Thyroid gland (tissue), 4 donors: Measurements from ENCODE around the gene ZNF322. TPM values are rescaled to one million over a fixed set of nuclear protein-coding genes. Genes with fewer than 3 reads are reported as not detected.

Experiments
- DNase-seq, 2 donors: peaks; one replicate each; pipeline ENCODE4 v3.0.0-alpha.2; 2019
- H3K27ac ChIP-seq, 3 donors: fragments of 200-600 bp; sonication (generic); 1 replicate in 2 of 3; 2 replicates in 1 of 3; pipeline ENCODE4 v1.5.1; 2016 to 2019; ENCODE audit warnings: mild to moderate bottlenecking in 1 of 3, moderate library complexity in 1 of 3
- H3K27me3 ChIP-seq: fragments of 200-600 bp; sonication (generic); one replicate; pipeline ENCODE4 v1.5.1; 2019
- H3K36me3 ChIP-seq, 2 donors: fragments of 200-600 bp; sonication (generic); one replicate each; pipeline ENCODE4 v1.5.1; 2016 to 2019
- H3K4me1 ChIP-seq, 2 donors: fragments of 200-600 bp; sonication (generic); one replicate each; pipeline ENCODE4 v1.5.1; 2017 to 2019
- H3K4me3 ChIP-seq, 3 donors: fragments of 200-600 bp; sonication (generic); replicated peaks in 1 of 3; 1 replicate in 2 of 3; 2 replicates in 1 of 3; pipeline ENCODE4 v1.5.1; 2016; ENCODE audit warnings: mild to moderate bottlenecking in 1 of 3
- H3K9me3 ChIP-seq: fragments of 200-600 bp; sonication (generic); one replicate; pipeline ENCODE4 v1.5.1; 2017
- CTCF ChIP-seq, 6 experiments: fragments of 200-600 bp in 3 of 6; fragments of 450-650 bp in 3 of 6; sonication (generic) in 3 of 6; IDR thresholded peaks; one replicate each; pipeline ENCODE4 v1.5.1; 2016 to 2019; ENCODE audit warnings: antibody characterized with exemption in 6 of 6, mild to moderate bottlenecking in 2 of 6, inconsistent platforms in 1 of 6, moderate library complexity in 1 of 6
- POLR2A ChIP-seq, 2 donors: fragments of 450-650 bp; IDR thresholded peaks; one replicate each; pipeline ENCODE4 v1.6.1; 2017; ENCODE audit warnings: antibody characterized with exemption in 2 of 2, mild to moderate bottlenecking in 2 of 2, moderate library complexity in 1 of 2
- WGBS, 2 donors: methylation state at CpG; one replicate each; pipeline ENCODE4 v1.1.5; 2017; 5-methylcytosine and 5-hydroxymethylcytosine counted together
- intact Hi-C: fragments of 100-400 bp; cut with DNase I; formaldehyde crosslinking; loops from one replicate; pipeline ENCODE4 v1.15.1; 2023
- total RNA-seq, 4 donors: library from RNA; depleted of rRNA; stranded (reverse); fragments of >200 nt; gene quantifications; one replicate each; pipeline ENCODE4 v1.2.3, GENCODE V29; 2016

ZNF322 gene
- total RNA-seq, 4 donors from 2014 or later = 19.3 to 40.4 (median 22.1) TPM

DNA sequence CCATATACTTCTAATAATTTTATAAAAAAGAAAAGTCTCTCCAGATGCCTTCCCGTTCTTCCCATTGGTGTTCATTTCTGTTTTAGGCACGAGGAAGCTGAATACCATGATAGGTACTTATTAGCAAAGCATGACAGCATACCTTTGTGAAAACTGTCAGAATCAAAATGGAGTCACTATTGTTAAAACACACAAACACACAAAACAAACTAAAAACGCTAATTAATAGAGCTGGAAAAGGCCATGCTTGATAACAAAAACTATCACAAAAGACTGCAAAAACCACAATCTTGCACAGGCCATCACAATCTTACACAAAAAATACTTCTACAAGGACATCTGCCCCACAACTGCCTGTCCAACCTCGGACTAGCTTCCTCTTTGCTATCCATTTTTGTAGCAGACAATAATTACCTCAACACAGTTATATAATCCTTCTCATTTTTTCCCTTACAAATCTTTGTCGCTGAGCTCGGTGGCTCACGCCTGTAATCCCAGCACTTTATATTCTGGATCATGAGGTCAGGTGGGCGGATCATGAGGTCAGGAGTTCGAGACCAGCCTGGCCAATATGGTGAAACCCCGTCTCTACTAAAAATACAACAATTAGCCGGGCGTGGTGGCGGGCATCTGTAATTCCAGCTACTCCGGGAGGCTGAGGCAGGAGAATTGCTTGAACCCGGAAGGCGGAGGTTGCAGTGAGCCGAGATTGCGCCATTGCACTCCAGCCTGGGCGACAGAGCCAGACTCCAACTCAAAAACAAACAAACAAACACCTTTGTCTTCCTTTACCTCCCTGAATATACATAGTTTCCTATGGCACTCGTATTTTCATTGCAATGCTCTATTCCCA is 66.0 kb downstream of the ZNF322 start:
- H3K27me3 ChIP-seq = peaks cover 8% of the 10 kb centered on the region

GRCh38 chr6:26592649-26593048 is 66.9 kb downstream of the ZNF322 start:
- no peak overlapping the region for H3K27ac ChIP-seq
- 60 to 61% methylated on average over 4 of the region's 4 CpGs for WGBS, 2 donors
- no peaks in the 10 kb centered on the region for H3K9me3 ChIP-seq
- no peak for DNase-seq
- no peaks in the 10 kb centered on the region for H3K36me3 ChIP-seq
- H3K27me3 ChIP-seq = peaks cover 8% of the 10 kb centered on the region
- peaks cover 2 to 12% of the 10 kb centered on the region in 2 donors for H3K4me1 ChIP-seq
- intact Hi-C loops = no loop called here
- no peak overlapping the region for H3K4me3 ChIP-seq
- no peak for TF ChIP-seq POLR2A (IDR thresholded peaks at IDR 0.05)
- TF ChIP-seq CTCF (IDR thresholded peaks at IDR 0.05) = no peak

More for the DNA sequence above, 66.0 kb downstream of the ZNF322 start:
- DNase-seq = no peak
- TF ChIP-seq POLR2A (IDR thresholded peaks at IDR 0.05) (no peak), CTCF (IDR thresholded peaks at IDR 0.05) (no peak)
- Histone ChIP-seq H3K36me3 (peaks cover 3 to 6% of the 10 kb centered on the region in 2 donors), H3K4me3 (no peak overlapping the region), H3K4me1 (peaks cover 9 to 16% of the 10 kb centered on the region in 2 donors), H3K9me3 (no peaks in the 10 kb centered on the region), H3K27ac (no peak overlapping the region)
- 35 to 46% methylated on average over 20 of the region's 20 CpGs for WGBS, 2 donors
- intact Hi-C loops = no loop called here

- H3K27ac ChIP-seq = no peak overlapping the region
- H3K9me3 ChIP-seq = no peaks in the 10 kb centered on the region
- no peaks in the 10 kb centered on the region for H3K4me1 ChIP-seq
- H3K27me3 ChIP-seq = peaks cover 8% of the 10 kb centered on the region
- H3K4me3 ChIP-seq = no peak overlapping the region
- H3K36me3 ChIP-seq = no peaks in the 10 kb centered on the region
- intact Hi-C loops = no loop called here
- TF ChIP-seq CTCF (IDR thresholded peaks at IDR 0.05) (no peak), POLR2A (IDR thresholded peaks at IDR 0.05) (no peak)
- DNase-seq = no peak
- WGBS, 2 donors = 93 to 94% methylated on average over 21 of the region's 21 CpGs
Measured at GRCh38 chr6:26588965-26589364, 70.6 kb downstream of the ZNF322 start.

Other genes starting within 250 kb of the ZNF322 start
- 10 to 100 TPM in 3 of 4 donors, 1 to 10 TPM in 1; 7.5 to 19.1 (median 13.9) TPM for gene BTN3A3, start 219.2 kb downstream of the ZNF322 start, total RNA-seq
- gene BTN2A1, start 201.8 kb downstream of the ZNF322 start, total RNA-seq = 10 to 100 TPM in 3 of 4 donors, 1 to 10 TPM in 1; 9.9 to 12.3 (median 11.6) TPM
- not detected for gene BTN1A1, start 159.4 kb downstream of the ZNF322 start, total RNA-seq
- 10 to 100 TPM; 54.6 to 68.4 (median 63.8) TPM for gene HMGN4, start 121.4 kb downstream of the ZNF322 start, total RNA-seq
- gene ABT1, start 62.8 kb downstream of the ZNF322 start, total RNA-seq = 10 to 100 TPM; 11.9 to 17.6 (median 15.0) TPM